Upper lobe of right lung (tissue), 1 donor: ENCODE measurements around the gene TPRG1. TPM values are rescaled to one million over a fixed set of nuclear protein-coding genes. Genes with fewer than 3 reads are reported as not detected.

Experiments
- ATAC-seq: fragments of 200-7000 bp; cut with Tn5 transposase; one replicate; pipeline ENCODE4 v1.9.1; 2020; ENCODE audit warnings: mild to moderate bottlenecking, moderate library complexity
- DNase-seq: peaks from one replicate; pipeline ENCODE4 v3.0.0-alpha.2; 2020
- H3K27ac ChIP-seq: fragments of 200-600 bp; one replicate; pipeline ENCODE4 v1.8.0; 2022
- H3K27me3 ChIP-seq: fragments of 200-600 bp; one replicate; pipeline ENCODE4 v1.8.0; 2022; ENCODE audit warnings: mild to moderate bottlenecking
- H3K36me3 ChIP-seq: fragments of 200-600 bp; one replicate; pipeline ENCODE4 v1.8.0; 2022
- H3K4me1 ChIP-seq: fragments of 200-600 bp; one replicate; pipeline ENCODE4 v1.8.0; 2022
- H3K4me3 ChIP-seq: fragments of 200-600 bp; one replicate; pipeline ENCODE4 v1.8.0; 2022; ENCODE audit warnings: mild to moderate bottlenecking
- H3K9me3 ChIP-seq: fragments of 200-600 bp; one replicate; pipeline ENCODE4 v1.8.0; 2022
- intact Hi-C: fragments of 100-400 bp; cut with DNase I; formaldehyde crosslinking; loops from one replicate; pipeline ENCODE4 v1.11.0; 2022
- total RNA-seq: library from RNA; stranded (reverse); fragmentation: NEBNext Ultra II Directional; extraction: Animal tissue kit (Norgen Biotek cat#: 25700); gene quantifications from one replicate; pipeline ENCODE4 v1.2.1, GENCODE V29; 2021
- TF ChIP-seq, protein P1 (sequence below): fragments of 200-600 bp; IDR thresholded peaks from one replicate; pipeline ENCODE4 v1.8.0; 2022; ENCODE audit warnings: antibody characterized with exemption
- donor health status: DM: no; HTN: yes; CAD: no; lungs with severe emphysema.

Gene TPRG1
- total RNA-seq, 1 donor from 2014 or later, result 22.3 TPM

DNA sequence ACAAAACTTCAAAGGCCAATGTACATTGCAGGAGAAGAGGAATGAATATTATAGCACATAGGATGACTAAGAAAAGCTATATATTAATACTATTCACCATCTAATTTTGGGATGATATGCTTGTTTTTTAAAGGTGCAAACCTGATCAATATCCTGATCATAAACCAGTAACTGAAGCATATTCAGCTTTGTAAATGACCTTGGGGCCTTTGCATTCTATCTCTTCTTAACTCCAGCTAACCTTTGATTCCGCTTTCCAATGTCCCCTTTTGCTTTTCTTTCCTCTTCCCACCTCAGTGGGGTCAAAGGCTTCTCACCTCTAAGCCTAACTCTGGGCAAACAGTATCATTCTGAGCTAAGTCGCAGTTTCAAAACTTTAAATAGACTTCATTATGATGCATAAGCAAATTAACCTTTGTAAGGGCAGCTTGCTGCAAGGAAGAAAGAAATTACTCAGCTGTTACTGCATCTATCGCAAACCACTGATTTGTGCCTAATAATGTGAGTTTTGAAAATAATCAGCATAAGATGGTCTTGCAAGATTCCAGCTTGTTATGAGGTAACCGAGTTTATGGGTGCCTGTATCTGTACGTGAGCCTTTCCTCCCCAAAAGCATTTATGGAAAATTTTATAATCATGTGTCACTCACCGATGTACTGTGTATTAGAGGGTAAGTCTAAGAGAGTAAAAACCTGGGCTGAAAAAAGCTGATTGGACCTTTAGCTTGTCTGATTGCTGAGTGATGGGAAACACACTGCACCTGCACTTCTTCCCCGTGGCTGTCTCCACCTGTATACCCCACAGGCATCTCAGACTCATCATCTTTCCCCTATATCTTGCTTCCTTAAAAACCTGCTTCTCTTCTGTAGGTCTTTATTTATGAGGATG, 116.8 kb downstream of the TPRG1 start:
- Histone ChIP-seq H3K4me1 (no peaks in the 10 kb centered on the region), H3K27me3 (no peaks in the 10 kb centered on the region), H3K9me3 (no peaks in the 10 kb centered on the region), H3K27ac (no peak overlapping the region), H3K4me3 (no peak overlapping the region), H3K36me3 (no peaks in the 10 kb centered on the region)
- ATAC-seq (no peak), DNase-seq (no peak)
- intact Hi-C loops, result no loop called here
- TF ChIP-seq, protein P1, sequence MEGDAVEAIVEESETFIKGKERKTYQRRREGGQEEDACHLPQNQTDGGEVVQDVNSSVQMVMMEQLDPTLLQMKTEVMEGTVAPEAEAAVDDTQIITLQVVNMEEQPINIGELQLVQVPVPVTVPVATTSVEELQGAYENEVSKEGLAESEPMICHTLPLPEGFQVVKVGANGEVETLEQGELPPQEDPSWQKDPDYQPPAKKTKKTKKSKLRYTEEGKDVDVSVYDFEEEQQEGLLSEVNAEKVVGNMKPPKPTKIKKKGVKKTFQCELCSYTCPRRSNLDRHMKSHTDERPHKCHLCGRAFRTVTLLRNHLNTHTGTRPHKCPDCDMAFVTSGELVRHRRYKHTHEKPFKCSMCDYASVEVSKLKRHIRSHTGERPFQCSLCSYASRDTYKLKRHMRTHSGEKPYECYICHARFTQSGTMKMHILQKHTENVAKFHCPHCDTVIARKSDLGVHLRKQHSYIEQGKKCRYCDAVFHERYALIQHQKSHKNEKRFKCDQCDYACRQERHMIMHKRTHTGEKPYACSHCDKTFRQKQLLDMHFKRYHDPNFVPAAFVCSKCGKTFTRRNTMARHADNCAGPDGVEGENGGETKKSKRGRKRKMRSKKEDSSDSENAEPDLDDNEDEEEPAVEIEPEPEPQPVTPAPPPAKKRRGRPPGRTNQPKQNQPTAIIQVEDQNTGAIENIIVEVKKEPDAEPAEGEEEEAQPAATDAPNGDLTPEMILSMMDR, result no peak

- H3K4me1 ChIP-seq, result no peaks in the 10 kb centered on the region
- ATAC-seq (no peak), DNase-seq (no peak)
- no peaks in the 10 kb centered on the region for H3K9me3 ChIP-seq
- H3K27ac ChIP-seq, result no peak overlapping the region
- H3K4me3 ChIP-seq, result no peak overlapping the region
- TF ChIP-seq, protein P1, result no peak
- no peaks in the 10 kb centered on the region for H3K27me3 ChIP-seq
- intact Hi-C loops, result no loop called here
- H3K36me3 ChIP-seq, result no peaks in the 10 kb centered on the region
These were observed 117.5 kb downstream of the TPRG1 start for GRCh38 chr3:189289251-189289650.

DNA sequence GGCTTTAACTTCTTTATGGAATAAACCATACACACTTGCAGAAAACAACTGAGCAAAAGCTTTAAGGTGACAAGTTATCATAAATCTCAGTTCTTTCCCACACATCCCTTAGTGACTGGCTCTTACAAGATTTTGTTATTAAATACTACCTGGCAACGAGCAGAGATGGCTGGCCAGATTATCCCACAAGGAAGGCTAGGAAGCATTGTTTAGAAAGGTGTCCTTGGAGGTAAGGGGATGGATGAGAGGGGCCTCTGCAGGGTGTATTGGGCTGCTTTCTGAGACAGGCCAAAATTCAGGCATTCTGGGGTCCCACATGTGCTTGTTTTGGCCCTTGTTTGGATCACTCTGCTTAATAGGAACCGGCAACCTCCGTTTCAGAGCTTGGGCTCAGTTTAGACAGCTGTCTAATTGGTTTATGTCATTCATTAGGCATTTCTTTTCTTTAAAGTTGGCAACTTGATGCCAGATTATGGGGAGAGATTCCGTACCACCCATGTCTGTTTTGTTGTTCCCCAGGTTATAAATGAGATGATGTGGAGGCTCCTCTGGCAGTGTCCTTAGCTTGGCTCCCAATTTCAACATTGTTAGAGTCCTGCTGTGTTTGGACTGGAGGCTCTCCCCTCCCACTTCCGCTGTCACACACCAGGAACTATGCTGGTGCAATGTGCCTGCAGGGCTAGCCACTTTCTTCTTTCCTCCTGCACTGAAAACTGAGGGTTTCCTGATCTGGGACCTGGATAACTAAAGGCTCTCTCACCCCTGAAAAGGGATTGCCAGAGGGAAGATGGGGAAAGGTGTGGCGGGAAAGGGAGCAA, 121.1 kb downstream of the TPRG1 start:
- intact Hi-C loops, result no loop called here
- H3K4me3 ChIP-seq, result no peak overlapping the region
- DNase-seq, result no peak
- ATAC-seq, result no peak
- H3K36me3 ChIP-seq, result no peaks in the 10 kb centered on the region
- H3K27ac ChIP-seq, result no peak overlapping the region
- TF ChIP-seq, protein P1, result no peak
- H3K4me1 ChIP-seq, result no peaks in the 10 kb centered on the region
- H3K9me3 ChIP-seq, result no peaks in the 10 kb centered on the region
- H3K27me3 ChIP-seq, result no peaks in the 10 kb centered on the region

DNA sequence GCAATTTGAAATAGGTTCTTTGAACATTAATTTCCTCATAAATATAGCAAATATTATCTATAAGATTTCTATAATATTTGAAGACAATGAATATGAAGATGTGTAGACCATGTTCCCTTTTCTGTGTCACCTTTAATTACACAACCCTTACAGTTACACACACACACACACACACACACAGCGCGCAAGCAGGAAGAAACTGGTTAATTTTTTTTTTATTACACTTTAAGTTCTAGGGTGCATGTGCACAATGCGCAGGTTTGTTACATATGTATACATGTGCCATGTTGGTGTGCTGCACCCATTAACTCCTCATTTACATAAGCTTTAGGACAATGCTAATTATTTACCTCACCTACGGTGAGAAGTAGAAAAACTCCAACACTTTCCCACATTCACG, 122.9 kb downstream of the TPRG1 start:
- no peak overlapping the region for H3K4me3 ChIP-seq
- no peaks in the 10 kb centered on the region for H3K36me3 ChIP-seq
- TF ChIP-seq, protein P1, result no peak

GRCh38 chr3:189295089-189295488, 123.3 kb downstream of the TPRG1 start:
- TF ChIP-seq, protein P1, result no peak
- ATAC-seq, result no peak

More for the DNA sequence above, 122.9 kb downstream of the TPRG1 start:
- no peaks in the 10 kb centered on the region for H3K27me3 ChIP-seq
- intact Hi-C loops, result no loop called here
- H3K27ac ChIP-seq, result no peak overlapping the region
- DNase-seq (no peak), ATAC-seq (no peak)
- H3K4me1 ChIP-seq, result no peaks in the 10 kb centered on the region
- H3K9me3 ChIP-seq, result no peaks in the 10 kb centered on the region

More at GRCh38 chr3:189295089-189295488, 123.3 kb downstream of the TPRG1 start:
- Histone ChIP-seq H3K4me1 (no peaks in the 10 kb centered on the region), H3K36me3 (no peaks in the 10 kb centered on the region), H3K4me3 (no peak overlapping the region), H3K9me3 (no peaks in the 10 kb centered on the region), H3K27me3 (no peaks in the 10 kb centered on the region), H3K27ac (no peak overlapping the region)
- intact Hi-C loops, result no loop called here
- no peak for DNase-seq
